ENCODE measurements around the gene C4orf51. TPM values are rescaled to one million over a fixed set of nuclear protein-coding genes. Genes with fewer than 3 reads are reported as not detected.
"Not testable (repeated sequence)": the region's sequence is repeated elsewhere in the genome, so short reads cannot be mapped to it uniquely, and the experiment has no call there.

Gene C4orf51
- not detected for total RNA-seq

DNA sequence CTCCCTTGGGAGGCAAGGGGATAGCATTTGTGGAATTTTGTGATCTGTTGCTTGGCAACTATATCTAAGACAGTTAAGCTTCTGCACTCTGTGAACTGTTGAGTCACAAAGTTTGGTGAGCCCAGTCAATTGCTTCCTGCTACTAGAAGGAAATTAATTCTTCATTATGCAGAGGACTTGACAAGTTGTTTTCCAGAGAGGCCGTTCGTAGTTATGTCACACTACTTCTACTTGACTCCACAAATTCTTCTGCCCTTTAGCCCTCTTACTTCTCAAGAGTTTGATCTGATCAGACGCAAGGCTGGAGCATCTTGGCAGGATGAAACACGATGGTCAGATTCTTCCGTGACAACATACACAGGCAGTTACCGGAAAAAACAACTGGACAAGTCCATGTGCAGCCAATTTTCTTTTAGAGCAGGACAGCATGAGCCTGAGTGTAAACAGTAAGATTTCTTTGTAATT lies at the start of gene C4orf51:
Gene C4orf51 (plus strand): TSS at position 156 of the 465 bp plus-strand sequence. CDS start 58 bp downstream, at position 214.
- DNase-seq (ENCODE audit: low spot score in 2 of 2) = no peak
- no peak for FAIRE-seq

DNA sequence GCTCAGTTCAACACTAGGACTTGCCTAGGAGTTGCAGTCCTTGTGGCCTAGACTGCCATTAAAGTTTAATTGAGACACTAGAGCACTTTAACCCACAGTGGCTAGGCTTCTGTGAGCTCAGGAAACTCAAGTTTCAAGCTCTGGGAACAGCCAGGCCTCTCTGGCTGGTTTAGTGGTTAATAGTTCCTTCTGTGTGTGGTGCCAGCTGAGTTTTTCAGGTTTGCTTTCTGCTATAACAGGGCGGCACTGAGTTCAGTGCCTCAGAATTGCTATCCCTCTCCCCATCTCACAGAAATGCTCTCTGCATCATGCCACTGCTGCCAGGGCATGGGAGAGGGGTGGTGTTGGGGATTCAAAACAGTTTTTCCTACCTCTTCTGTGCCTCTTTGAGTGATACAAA lies 44.8 kb upstream of the C4orf51 start:
- FAIRE-seq = no peak
- DNase-seq (ENCODE audit: low spot score in 2 of 2) = no peak

DNA sequence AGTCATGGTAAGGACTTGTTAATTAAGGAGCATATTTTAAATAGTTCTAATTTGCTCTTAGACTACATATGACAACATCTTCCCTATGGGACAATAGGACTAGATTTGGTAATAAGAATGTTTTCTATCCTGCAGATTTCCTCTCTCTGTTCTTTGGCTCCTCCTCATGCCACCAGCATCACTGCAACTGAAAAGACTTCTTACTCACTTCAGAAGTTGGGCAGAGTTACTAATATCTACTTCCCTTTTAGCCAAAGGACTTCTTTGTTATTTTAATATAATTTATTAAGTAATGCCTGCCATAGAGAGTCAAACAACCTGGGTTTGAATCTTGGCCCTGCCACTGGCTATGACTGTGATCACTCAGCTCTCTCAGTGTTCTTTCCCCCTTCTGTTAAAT lies 44.3 kb upstream of the C4orf51 start:
- DNase-seq (ENCODE audit: low spot score in 2 of 2) (no peak), FAIRE-seq (no peak)

DNA sequence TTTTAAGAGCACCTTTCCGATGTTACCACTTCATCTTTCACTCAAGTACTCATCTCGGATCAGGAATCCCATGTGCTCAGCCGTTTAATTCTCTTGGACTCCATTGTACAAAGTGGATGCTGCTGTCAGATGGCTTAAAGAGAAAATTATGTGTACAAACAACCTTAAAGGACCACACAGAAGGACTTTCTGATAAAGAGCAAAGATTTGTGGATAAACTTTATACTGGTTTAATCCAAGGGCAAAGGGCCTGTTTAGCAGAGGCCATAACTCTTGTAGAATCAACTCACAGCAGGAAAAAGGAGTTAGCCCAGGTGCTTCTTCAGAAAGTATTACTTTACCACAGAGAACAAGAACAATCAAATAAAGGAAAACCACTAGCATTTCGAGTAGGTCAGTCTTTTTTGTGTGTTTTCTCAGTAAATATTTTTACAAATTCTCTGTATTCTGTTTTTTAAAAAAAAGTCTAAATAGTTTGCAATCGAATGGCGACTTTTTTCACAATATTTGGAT lies 40.7 kb upstream of the C4orf51 start:
- no peak for DNase-seq (ENCODE audit: low spot score in 2 of 2)
- FAIRE-seq = peak; percentile 10

DNA sequence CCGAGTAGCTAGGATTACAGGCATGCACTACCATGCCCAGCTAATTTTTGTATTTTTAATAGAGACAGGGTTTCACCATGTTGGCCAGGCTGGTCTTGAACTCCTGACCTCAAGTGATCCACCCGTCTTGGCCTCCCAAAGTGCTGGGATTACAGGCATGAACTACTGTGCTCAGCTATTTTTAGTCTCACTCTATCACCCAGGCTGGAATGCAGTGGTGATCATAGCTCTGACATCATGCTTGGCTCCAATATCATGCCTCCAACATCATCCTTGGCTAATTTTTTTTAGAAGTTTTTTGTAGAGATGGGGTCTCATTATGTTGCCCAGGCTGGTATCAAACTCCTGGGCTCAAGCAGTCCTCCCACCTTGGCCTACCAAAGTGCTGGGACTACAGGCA lies 39.7 kb upstream of the C4orf51 start:
- DNase-seq (ENCODE audit: low spot score in 2 of 2); FAIRE-seq: not testable (repeated sequence)

DNA sequence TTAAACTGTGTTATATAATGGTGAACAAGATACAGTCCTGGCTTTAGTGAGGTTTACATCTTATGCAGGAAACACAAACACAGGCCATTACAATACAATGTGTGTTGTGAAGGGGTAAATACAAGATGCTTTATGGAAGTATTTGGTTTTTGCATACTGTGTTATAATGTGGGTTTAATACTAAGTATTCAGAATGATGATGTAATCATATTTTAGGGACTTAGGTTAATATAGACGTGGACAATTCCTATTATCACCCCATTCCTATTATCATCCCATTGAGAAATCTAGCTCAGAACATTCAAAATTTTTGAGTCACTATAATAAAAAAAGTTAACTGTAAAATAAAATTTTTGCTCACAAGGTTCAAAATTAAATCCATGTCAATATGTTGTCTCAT lies 36.7 kb upstream of the C4orf51 start:
- FAIRE-seq (no peak), DNase-seq (ENCODE audit: low spot score in 2 of 2) (no peak)

DNA sequence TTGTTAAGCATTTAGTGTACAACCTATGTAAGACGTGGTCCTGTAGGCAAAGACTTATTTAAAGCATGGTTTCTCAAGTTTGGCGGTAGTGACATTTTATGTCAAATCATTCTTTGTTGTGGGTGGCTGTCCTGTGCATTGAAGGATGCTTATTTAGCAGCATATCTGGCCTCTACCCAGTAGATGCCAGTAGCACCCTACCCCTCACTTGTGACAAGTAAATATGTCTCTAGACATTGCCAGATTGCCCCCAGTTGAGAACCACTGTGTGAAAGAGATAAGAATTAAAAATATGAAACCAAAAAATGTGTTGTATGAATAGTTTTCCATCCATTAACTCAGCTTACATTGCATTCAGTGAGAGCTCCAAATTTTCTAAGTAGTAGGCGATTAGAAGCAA lies 35.2 kb upstream of the C4orf51 start:
- FAIRE-seq (no peak), DNase-seq (ENCODE audit: low spot score in 2 of 2) (no peak)

DNA sequence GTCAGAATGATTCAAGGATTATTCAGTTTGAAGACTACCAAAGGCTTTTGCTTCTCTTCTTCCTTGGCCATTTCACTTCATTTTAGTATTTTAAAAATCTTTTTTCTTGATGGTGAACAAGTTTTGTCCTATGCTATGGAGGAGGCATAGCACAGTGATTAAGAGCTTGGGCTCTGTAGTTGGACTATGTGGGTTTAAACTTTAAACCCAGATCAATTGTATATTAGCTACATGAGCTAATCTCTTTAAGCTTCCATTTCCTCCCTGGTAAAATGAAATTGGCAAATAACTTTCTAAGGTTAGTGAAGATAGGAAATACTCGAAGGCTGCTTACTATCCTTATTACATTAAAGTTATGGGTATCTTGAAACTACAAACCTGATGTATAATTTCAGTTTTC lies 23.8 kb upstream of the C4orf51 start:
- no peak for DNase-seq (ENCODE audit: low spot score in 2 of 2)
- FAIRE-seq = no peak

DNA sequence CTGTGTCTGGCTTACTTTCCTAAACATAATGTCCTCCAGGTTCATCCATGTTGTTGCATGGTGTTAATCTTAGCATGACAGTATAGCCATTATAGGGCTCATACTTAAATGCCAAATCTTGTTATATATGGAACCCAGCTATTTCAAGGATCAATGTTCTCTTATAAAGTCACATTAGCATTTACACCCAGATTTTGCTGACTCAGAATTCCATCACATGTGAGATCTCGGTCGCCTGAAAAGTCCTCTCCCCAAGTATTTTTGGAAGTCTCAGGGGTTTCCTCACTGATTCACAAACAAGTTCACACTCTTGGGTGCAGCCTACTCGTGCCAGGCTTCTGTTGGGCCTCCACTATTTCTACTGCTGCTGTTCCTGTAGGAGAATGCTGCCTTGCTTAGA lies 19.9 kb upstream of the C4orf51 start:
- no peak for FAIRE-seq

DNA sequence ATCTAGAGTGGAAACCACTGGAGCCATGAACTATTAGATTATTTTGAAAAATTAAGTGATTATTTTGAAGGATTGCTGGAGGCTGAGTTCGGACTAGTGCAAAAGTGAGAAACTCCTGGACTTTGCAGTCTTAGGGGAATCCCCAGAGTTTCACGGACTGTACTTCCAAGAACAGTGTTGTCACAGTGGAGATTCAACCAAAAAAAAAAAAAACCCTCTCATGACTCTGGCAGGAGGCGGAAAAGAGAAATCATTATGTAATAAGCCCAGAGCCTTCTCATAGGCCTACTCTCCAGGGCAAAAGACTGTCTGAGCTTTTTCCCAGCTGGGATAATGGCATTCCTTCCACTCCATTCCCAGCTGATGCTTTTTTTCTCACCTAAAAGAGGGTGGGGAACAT lies 16.8 kb upstream of the C4orf51 start:
- FAIRE-seq (no peak), DNase-seq (ENCODE audit: low spot score in 2 of 2) (no peak)

More for the DNA sequence above, 19.9 kb upstream of the C4orf51 start:
- no peak for DNase-seq (ENCODE audit: low spot score in 2 of 2)

DNA sequence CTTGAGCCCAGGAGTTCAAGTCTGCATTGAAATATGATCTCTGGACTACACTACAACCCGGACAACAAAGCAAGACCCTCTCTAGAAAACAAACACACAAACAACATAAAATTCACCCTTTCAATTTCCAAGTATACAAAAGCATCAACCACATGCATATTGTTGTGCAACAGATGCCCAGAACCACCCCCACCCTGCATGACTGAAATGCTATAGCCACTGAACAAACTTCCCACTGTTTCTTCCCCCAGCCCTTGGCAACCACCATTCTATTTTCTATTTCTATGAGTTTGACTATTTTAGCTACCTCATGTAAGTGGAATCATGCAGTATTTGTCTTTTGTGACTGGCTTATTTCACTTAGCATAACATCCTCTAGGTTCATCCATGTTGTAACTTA lies 14.2 kb upstream of the C4orf51 start:
- no peak for FAIRE-seq
- DNase-seq (ENCODE audit: low spot score in 2 of 2) = no peak

DNA sequence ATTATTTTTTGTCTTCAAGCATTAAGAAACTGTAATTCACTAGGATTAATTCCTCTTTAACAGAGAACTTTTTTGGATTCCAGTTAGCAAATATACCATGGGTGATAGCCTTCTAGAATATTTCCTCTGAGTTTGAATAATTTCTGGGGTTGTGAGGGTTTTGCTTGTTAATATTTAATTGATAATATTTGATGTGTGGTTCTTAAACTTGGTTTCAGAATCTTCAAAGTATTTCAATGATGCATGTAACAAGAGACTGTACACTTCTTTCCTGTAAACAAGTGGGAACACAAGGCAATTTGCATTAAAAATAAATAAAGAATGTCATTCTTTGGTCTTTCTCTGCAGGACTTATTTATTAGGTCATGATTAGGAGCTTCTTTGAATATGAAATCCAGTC lies 9.5 kb upstream of the C4orf51 start:
- DNase-seq (ENCODE audit: low spot score in 2 of 2) (no peak), FAIRE-seq (no peak)

DNA sequence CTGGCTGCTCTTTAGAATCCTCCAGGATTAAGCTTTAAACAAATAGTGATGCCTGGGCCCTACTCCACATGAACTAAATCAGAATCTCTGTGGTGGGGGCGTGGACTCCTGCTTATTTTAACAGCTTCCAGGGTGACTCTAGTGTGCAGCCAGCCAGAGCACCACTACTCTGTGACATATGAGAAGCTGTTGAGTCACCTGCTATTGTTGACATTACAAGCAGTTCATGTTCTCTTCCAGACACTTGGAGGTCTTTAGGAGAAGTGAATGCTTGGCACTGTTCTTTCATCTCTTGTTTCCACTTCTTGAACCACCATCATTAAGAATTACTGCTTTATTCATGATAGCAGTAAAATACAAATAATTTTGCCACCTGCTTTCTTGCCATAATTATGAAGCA lies 426 bp upstream of the C4orf51 start:
- no peak for FAIRE-seq
- no peak for DNase-seq (ENCODE audit: low spot score in 2 of 2)

DNA sequence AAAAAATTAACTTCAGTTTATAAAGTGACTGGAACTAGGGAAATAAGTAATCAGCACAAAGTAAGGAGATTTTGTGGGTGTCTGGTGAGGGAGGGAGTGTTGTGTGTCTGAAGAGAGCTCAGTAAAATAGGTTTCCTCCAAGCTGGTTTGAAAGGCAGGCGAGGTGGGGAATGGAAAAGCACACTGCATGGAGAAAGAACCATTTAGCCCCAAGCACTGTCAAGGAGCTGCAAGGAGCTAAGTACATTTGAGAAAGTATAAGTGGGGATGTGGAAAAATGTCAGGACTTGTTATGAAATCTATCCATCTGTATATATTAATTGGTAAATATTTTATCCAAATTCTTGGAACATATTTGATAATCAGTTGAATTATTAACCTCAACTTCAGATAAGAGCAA lies 956 bp downstream of the C4orf51 start:
- DNase-seq (ENCODE audit: low spot score in 2 of 2) (no peak), FAIRE-seq (no peak)

DNA sequence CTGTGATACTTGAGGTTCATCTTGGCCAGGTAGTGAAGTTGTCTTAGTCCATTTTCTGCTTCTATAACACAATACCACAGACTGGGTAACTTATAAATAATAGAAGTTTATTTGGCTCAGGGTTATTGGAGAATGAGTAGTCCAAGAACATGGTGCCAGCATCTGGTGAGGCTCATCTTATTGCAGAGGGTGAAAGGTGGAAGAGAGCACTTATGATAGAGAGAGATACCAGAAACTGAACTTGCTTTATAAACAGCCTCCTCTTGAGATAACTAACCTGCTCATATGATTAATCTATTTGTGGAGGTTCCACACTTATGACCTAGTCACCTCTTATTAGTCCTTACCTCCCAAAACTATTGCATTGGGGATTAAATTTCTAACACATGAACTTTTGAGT lies 1.6 kb downstream of the C4orf51 start:
- no peak for DNase-seq (ENCODE audit: low spot score in 2 of 2)
- no peak for FAIRE-seq

DNA sequence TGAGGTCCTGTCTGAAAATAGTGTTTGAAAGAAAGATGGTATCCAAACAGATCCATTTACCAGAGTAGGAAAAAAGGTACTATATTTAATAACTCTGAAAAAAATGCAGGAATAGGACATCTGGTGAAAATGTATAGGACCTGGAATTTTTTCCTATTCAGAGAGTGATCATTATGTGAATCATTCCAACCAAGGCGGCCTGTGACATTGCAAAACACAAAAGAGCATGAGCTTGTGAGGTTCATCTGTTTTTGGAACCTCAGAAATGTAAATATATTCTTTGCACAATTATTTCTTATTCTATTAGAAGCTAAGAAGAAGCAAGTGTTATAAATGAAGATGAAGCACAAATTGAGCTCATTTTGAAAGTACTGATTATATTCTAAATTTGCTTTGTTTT lies 2.0 kb downstream of the C4orf51 start:
- FAIRE-seq = no peak
- DNase-seq (ENCODE audit: low spot score in 2 of 2) = no peak

DNA sequence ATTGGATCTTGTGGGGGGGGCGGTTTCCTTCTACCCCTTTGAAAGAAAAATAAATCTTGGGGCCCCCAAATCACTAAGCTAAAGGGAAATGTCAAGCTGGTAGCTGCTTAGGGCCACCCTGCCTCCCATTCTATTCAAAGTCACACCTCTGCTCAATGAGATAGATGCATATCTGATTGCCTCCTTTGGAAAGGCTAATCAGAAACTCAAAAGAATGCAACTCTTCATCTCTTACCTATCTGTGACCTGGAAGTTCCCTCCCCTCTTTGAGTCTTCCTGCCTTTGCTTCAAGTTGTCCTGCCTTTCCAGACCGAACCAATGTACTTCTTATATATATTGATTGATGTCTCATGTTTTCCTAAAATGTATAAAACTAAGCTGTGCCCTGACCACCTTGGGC lies 7.0 kb downstream of the C4orf51 start:
- no peak for FAIRE-seq
- DNase-seq (ENCODE audit: low spot score in 2 of 2) = no peak

DNA sequence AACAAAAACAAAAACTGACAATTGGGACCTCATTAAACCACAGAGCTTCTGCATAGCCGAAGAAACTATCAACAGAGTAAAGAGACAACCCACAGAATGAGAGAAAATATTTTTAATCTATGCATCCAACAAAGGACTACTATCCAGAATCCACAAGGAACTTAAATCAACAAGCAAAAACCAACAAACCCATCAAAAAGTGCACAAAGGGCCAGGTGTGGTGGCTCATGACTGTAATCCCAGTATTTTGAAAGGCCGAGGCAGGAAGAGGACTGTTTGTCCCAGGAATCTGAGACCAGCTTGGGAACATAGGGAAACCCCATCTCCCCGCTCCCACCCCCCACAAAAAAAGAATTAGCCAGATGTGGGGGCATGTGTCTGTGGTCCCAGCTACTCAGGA lies 10.7 kb downstream of the C4orf51 start:
- FAIRE-seq (no peak), DNase-seq (ENCODE audit: low spot score in 2 of 2) (no peak)

DNA sequence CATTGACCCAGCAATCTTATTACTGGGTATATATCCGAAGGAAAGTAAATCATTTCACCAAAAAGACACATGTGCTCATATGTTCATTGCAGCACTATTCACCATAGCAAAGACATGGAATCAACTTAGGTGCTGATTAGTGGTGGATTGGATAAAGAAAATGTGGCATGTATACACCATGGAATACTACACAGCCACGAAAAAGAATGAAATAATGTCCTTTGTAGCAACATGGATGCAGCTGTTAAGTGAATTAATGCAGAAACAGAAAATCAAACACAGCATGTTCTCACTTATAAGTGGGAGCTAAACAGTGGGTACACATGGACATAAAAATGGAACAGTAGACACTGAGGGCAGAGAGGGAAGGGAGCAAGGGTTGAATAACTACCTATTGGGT lies 11.5 kb downstream of the C4orf51 start:
- not testable (repeated sequence) for FAIRE-seq

DNA sequence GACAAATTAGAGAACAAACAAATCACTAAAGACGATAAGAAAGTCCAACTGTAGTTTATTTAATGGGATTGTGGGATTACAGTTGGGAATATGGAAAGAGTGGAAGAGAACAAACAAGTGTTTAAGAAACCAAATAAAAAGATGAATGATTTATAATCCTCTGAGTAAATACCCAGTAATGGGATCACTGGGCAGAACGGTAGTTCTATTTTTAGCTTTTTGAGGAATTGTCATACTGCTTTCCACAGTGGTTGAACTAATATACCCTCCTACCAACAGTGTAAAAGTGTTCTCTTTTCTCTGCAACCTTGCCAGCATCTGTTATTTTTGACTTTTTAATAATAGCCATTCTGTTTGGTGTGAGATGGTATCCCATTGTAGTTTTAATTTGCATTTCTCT lies 15.0 kb downstream of the C4orf51 start:
- no peak for DNase-seq (ENCODE audit: low spot score in 2 of 2)
- no peak for FAIRE-seq

More for the DNA sequence above, 11.5 kb downstream of the C4orf51 start:
- DNase-seq (ENCODE audit: low spot score in 2 of 2) = not testable (repeated sequence)

DNA sequence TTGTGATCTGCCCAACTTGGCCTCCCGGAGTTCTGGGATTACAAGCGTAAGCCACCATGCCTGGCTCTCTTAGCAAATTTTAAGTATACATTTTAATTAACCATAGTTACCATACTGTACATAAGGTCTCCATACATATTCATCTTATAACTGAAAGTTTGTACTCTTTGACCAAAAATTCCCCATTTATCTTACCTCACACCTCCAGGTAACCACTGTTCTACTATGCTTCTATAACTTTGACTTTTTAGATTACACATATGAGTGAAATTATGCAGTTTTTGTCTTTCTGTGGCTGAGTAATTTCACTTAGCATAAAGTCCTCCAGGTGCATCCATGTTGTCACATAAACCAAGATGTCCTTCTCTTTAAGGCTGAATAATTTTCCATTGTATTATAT lies 17.4 kb downstream of the C4orf51 start:
- no peak for FAIRE-seq
- no peak for DNase-seq (ENCODE audit: low spot score in 2 of 2)

DNA sequence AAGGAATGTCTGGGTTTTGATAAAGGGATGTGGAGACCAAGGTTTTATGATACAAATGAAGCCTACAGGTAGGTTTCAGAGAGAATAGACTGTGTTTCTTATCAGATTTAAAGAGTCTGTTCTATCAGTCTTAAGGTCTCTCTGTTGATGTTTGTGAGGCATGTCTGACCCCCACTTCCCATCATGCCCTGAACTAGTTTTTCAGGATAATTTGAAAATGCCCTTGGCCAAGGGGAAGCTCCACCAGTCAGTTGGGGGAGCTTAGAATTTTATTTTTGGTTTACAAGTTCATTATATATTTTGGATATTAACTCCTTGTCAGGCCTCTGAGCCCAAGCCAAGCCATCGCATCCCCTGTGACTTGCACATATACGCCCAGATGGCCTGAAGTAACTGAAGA lies 18.6 kb downstream of the C4orf51 start:
- no peak for DNase-seq (ENCODE audit: low spot score in 2 of 2)
- no peak for FAIRE-seq

DNA sequence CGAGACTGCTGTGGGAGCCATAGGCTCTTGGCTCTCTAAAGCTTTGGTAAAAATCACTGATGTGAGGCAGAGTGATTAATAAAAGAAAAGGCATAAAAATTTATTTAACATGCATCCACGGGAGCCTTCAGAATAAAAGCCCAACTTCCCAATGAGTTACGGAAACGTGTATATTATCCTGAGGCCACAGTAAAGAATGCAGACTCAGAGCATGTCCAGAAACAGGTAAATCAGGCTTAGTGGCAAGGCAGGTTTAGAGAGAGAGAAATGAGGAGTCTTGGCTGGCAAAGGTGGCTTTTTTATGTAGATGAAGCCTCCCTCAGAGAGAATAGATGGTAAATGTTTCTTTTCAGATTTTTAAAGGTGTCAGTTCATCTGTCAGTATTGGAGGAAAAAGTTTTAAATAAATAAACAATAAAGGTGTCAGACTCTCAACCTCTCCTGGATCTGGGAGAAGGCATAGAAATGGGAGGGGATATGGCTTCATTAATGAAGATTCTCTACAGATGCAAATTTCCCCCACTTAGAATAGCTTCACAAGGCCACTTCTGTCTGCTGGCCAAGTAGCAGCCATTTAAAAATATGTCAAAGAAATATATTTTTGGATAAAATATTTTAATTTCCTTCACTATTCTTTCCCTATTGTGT lies 24.0 kb downstream of the C4orf51 start:
- no peak for DNase-seq (ENCODE audit: low spot score in 2 of 2)
- no peak for FAIRE-seq

All from frontal cortex (tissue), 4 donors.